ENCODE measurements around the gene UAP1L1.

DNA sequence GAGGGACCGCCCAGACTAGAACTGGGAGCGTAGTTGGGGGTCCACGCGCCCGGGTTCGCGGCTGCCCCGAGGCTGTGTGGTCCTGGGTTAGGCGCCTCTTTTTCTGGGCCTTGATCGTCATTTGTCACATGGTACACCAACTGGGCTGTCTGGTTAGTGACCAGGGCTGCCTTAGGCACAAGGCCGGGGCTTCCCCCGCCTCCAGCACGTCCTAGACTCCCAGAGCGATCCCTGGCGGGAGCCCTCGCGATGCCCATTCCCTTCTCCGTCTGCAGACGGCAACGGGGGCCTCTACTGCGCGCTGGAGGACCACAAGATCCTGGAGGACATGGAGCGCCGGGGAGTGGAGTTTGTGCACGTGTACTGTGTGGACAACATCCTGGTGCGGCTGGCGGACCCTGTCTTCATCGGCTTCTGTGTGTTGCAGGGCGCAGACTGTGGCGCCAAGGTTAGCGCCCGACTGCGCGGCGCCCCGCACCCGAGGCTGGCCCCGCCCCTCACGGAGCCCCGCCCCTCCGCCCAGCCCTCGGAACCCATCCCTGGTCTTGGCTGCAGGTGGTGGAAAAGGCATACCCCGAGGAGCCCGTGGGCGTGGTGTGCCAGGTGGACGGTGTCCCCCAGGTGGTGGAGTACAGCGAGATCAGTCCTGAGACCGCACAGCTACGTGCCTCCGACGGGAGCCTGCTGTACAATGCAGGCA, 1.5 kb downstream of the UAP1L1 start:
- TF ChIP-seq, protein P1, sequence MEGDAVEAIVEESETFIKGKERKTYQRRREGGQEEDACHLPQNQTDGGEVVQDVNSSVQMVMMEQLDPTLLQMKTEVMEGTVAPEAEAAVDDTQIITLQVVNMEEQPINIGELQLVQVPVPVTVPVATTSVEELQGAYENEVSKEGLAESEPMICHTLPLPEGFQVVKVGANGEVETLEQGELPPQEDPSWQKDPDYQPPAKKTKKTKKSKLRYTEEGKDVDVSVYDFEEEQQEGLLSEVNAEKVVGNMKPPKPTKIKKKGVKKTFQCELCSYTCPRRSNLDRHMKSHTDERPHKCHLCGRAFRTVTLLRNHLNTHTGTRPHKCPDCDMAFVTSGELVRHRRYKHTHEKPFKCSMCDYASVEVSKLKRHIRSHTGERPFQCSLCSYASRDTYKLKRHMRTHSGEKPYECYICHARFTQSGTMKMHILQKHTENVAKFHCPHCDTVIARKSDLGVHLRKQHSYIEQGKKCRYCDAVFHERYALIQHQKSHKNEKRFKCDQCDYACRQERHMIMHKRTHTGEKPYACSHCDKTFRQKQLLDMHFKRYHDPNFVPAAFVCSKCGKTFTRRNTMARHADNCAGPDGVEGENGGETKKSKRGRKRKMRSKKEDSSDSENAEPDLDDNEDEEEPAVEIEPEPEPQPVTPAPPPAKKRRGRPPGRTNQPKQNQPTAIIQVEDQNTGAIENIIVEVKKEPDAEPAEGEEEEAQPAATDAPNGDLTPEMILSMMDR (IDR thresholded peaks at IDR 0.05; ENCODE audit: low read length): no peak
- TF ChIP-seq EZH2 (optimal IDR thresholded peaks at IDR 0.05; ENCODE audit: low read depth, low read length): no peak
- TF ChIP-seq EZH2phosphoT487 (IDR thresholded peaks at IDR 0.05; ENCODE audit: low read length): no peak
